Ovary (tissue), 9 donors: ENCODE measurements around the gene SLC4A2. TPM values are rescaled to one million over a fixed set of nuclear protein-coding genes. Genes with fewer than 3 reads are reported as not detected.

Source experiments
- DNase-seq, 5 donors: peaks; one replicate each; pipeline ENCODE4 v3.0.0-alpha.2; 2019 to 2020
- H3K27ac ChIP-seq, 2 donors: fragments of 200-600 bp; one replicate each; pipeline versions ENCODE4 v1.5.1 to v1.8.0; 2019 to 2022
- H3K27me3 ChIP-seq: fragments of 200-600 bp; one replicate; pipeline ENCODE4 v1.8.0; 2022
- H3K36me3 ChIP-seq: fragments of 200-600 bp; sonication (generic); one replicate; pipeline ENCODE4 v1.5.1; 2019
- H3K4me1 ChIP-seq: one replicate; pipeline ENCODE4 v1.8.1; 2013; ENCODE audit warnings: mild to moderate bottlenecking, moderate library complexity; ENCODE audit not compliant: insufficient read depth
- H3K4me3 ChIP-seq: fragments of 200-600 bp; sonication (generic); one replicate; pipeline ENCODE4 v1.5.1; 2017
- H3K9me3 ChIP-seq, 2 donors: fragments of 200-600 bp in 1 of 2; sonication (generic) in 1 of 2; one replicate each; pipeline versions ENCODE4 v1.5.1 to v1.8.1; 2013 to 2019; ENCODE audit warnings: mild to moderate bottlenecking in 1 of 2, moderate library complexity in 1 of 2
- EP300 ChIP-seq: sonication (generic); formaldehyde crosslinking; IDR thresholded peaks from one replicate; pipeline ENCODE4 v1.6.1; 2017; ENCODE audit warnings: antibody characterized with exemption
- POLR2A ChIP-seq: fragments of 450-650 bp; IDR thresholded peaks from one replicate; pipeline ENCODE4 v1.6.1; 2017; ENCODE audit warnings: antibody characterized with exemption, mild to moderate bottlenecking, moderate library complexity
- WGBS, 3 donors: extraction: QIAGEN DNeasy Blood & Tissue Kit in 1 of 3; methylation state at CpG; one replicate each; pipeline versions ENCODE4 v1.1.5 to v1.1.7; 2013 to 2017; 5-methylcytosine and 5-hydroxymethylcytosine counted together
- intact Hi-C, 4 donors: fragments of 100-400 bp; cut with DNase I; formaldehyde crosslinking; loops; one replicate each; pipeline versions ENCODE4 v1.11.0 to v1.15.1; 2022 to 2023
- polyA plus RNA-seq, 2 donors: library from polyadenylated mRNA; stranded (reverse); fragments of 200-250 nt in 1 of 2; fragments of 350-450 nt in 1 of 2; fragmentation: Illumina TruSeq in 1 of 2; extraction: RNeasy Lipid Tissue Mini Kit (QIAGEN cat#74804) in 1 of 2; gene quantifications; one replicate each; pipeline ENCODE4 v1.2.3, GENCODE V29; 2013 to 2014
- total RNA-seq, 7 donors: library from RNA; depleted of rRNA in 2 of 7; stranded (reverse); fragments of >200 nt in 2 of 7; fragmentation: NEBNext Ultra II Directional in 3 of 7; extraction: Animal tissue kit (Norgen Biotek cat#: 25700) in 3 of 7; gene quantifications; one replicate each; pipeline versions ENCODE4 v1.1.0 to v1.2.4, GENCODE V29; 2016 to 2023
- TF ChIP-seq, protein P1 (sequence below), 3 donors: fragments of 450-650 bp in 2 of 3; fragments of 200-600 bp in 1 of 3; IDR thresholded peaks; one replicate each; pipeline versions ENCODE4 v1.5.1 to v1.8.0; 2016 to 2022; ENCODE audit warnings: antibody characterized with exemption in 3 of 3, mild to moderate bottlenecking in 1 of 3
- donor health status: DM: no; HTN: no; CAD: no; lungs with moderate emphysema.
- donor health status: DM: no; HTN: no; CAD: no.
- donor health status: Bipolar disorder and iron deficiency.
- donor health status: DM: yes; HTN: yes; CAD: no.
- donor health status: DM: no; HTN: no; CAD: no.
- donor health status: DM: yes; HTN: yes; CAD: no.

The SLC4A2 gene
- total and polyA plus RNA-seq, 9 donors, result 10.5 to 127 (median 94.3) TPM

DNA sequence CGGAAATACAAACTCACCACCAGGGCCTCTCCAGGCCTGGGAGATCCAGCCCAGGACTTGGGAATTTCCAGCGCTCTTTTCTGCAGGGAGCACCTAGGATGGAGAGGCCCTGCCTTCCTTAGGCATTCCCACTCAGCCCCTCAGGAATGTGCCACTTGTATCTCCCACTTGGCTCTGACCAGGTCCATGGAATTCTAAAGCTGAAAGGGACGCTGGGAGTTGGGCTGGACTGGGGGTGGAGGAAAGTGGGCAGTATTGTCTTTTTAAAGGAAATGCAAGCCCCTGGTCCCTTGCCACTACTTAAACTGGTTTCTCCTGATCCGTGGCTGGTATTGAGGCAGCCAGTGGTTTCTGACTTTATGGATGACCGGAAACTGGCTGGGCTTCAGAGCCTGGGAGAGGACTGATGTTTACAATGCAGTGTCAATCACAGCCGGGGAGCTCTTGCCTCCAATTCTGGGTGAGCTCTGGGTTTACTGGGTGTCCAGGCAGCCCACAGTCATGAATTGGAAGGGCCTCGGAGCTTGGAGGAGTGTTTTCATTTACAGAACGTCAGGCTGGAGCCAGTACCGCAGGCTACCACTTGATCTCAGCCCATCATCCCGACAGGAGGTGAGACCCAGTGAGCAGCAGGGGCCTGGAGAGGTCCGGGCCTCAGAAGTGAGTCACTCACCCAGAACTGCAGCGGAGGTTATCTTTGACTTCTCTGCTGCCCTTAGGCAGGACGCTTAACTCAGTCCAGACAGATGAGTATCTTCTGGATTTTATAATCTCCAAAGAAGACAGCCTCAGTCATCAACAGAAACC, 54.2 kb downstream of the SLC4A2 start:
- Histone ChIP-seq H3K4me1 (peaks cover 7% of the 10 kb centered on the region), H3K27ac (no peak overlapping the region)
- WGBS, 3 donors, result 78 to 84% (median 80%) methylated on average over 13 of the region's 13 CpGs

GRCh38 chr7:151114151-151115090, 55.0 kb downstream of the SLC4A2 start:
- Histone ChIP-seq H3K27me3 (no peaks in the 10 kb centered on the region), H3K9me3 (no peaks in the 10 kb centered on the region), H3K27ac (no peak overlapping the region), H3K36me3 (no peaks in the 10 kb centered on the region), H3K4me3 (no peak overlapping the region), H3K4me1 (peaks cover 3% of the 10 kb centered on the region)
- no peak for DNase-seq
- TF ChIP-seq POLR2A (no peak), EP300 (no peak)
- TF ChIP-seq, protein P1, sequence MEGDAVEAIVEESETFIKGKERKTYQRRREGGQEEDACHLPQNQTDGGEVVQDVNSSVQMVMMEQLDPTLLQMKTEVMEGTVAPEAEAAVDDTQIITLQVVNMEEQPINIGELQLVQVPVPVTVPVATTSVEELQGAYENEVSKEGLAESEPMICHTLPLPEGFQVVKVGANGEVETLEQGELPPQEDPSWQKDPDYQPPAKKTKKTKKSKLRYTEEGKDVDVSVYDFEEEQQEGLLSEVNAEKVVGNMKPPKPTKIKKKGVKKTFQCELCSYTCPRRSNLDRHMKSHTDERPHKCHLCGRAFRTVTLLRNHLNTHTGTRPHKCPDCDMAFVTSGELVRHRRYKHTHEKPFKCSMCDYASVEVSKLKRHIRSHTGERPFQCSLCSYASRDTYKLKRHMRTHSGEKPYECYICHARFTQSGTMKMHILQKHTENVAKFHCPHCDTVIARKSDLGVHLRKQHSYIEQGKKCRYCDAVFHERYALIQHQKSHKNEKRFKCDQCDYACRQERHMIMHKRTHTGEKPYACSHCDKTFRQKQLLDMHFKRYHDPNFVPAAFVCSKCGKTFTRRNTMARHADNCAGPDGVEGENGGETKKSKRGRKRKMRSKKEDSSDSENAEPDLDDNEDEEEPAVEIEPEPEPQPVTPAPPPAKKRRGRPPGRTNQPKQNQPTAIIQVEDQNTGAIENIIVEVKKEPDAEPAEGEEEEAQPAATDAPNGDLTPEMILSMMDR (IDR thresholded peaks at IDR 0.05), result no peak
- intact Hi-C loops, result loop anchor here in 3 of 4 donors (5.0 to 10.0 kb wide), 5 partner anchors 77 to 217 kb away; no protein-coding TSS in a partner anchor
- 28 to 39% (median 29%) methylated on average over 70 to 101 of the region's 101 CpGs for WGBS, 3 donors

More for the DNA sequence above, 54.2 kb downstream of the SLC4A2 start:
- H3K4me3 ChIP-seq, result no peak overlapping the region
- no peaks in the 10 kb centered on the region for H3K27me3 ChIP-seq
- intact Hi-C loops, result loop anchor here in 3 of 4 donors (5.0 to 10.0 kb wide), 5 partner anchors 76 to 216 kb away; no protein-coding TSS in a partner anchor
- no peak for DNase-seq
- H3K36me3 ChIP-seq, result no peaks in the 10 kb centered on the region
- no peaks in the 10 kb centered on the region for H3K9me3 ChIP-seq
- TF ChIP-seq EP300 (no peak), POLR2A (no peak)
- TF ChIP-seq, protein P1 (IDR thresholded peaks at IDR 0.05), result no peak

DNA sequence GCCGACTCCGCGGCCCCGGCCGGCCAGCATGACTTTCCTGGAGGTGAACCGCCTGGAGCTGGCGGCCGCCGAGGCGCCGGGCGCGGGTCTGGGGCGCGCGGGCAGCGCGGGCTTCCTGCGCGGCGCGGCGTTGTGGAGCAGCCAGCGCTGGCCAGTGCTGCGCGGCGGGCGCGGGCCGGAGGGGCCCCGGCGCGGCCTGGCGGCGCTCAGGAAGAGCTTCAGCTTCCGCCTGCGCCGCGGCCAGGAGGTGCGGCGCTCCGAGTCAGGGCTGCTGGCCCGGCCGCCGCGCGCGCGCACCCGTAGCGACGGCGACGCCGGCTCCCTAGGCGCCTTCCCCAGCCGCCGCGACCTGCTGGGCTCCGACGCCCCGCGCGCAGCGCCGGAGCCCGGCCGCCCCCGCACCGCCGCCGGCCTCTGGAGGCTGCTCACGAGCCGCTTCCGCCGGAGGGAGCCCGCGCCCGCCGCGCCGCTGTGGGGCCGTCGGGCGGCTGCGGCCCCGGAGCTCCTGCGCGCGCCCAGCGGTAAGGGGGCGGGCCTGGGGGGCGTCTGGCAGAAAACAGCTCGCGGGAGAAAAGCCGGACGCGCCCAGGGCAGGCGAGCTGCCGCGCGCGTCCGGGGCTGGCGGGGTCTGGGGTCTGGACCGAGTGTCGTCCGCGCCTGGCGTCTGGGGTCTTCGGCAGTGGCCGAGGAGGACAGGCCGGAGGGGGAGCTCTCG, 55.9 kb downstream of the SLC4A2 start:
- H3K27ac ChIP-seq, result no peak overlapping the region
- no peak for TF ChIP-seq EP300
- TF ChIP-seq, protein P1 (IDR thresholded peaks at IDR 0.05), result no peak
- WGBS, 3 donors, result 10 to 22% (median 14%) methylated on average over 42 to 114 of the region's 114 CpGs
- intact Hi-C loops, result loop anchor here in 2 of 4 donors (10.0 kb wide), 1 partner anchor 100 kb away; no protein-coding TSS in a partner anchor
- no peaks in the 10 kb centered on the region for H3K36me3 ChIP-seq
- no peaks in the 10 kb centered on the region for H3K9me3 ChIP-seq
- no peak for DNase-seq
- no peak overlapping the region for H3K4me3 ChIP-seq
- H3K27me3 ChIP-seq, result no peaks in the 10 kb centered on the region
- H3K4me1 ChIP-seq, result peaks cover 3% of the 10 kb centered on the region
